GM19438 (cell line): ENCODE data around the gene FBLN1.

Experiments
- ATAC-seq: cut with Tn5 transposase; IDR thresholded peaks from one replicate; pipeline ENCODE4 v1.9.1; 2021; ENCODE audit warnings: low read depth; ENCODE audit not compliant: unreplicated experiment

The FBLN1 gene

GRCh38 chr22:45629469-45630089 lies 126.9 kb downstream of the FBLN1 start:
- ATAC-seq, result no peak

DNA sequence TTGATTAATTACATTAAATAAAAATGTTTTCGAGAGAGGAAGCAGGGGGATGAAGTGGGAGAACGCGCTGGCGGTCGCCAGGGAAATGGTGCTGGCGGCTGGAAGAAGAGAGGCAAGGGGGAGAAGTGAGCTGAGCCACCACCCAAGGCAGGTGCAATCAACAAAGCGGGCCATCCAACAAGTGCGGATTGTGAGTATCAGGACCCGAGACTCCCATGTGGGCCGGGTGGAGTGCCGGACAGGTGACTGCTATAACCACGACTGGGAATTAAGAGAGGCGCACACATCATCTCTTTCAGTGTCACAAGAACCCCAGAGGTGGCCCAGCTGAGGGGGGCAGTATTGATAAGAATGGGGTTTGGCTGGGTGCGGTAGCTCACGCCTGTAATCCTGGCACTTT lies 127.8 kb downstream of the FBLN1 start:
- no peak for ATAC-seq

DNA sequence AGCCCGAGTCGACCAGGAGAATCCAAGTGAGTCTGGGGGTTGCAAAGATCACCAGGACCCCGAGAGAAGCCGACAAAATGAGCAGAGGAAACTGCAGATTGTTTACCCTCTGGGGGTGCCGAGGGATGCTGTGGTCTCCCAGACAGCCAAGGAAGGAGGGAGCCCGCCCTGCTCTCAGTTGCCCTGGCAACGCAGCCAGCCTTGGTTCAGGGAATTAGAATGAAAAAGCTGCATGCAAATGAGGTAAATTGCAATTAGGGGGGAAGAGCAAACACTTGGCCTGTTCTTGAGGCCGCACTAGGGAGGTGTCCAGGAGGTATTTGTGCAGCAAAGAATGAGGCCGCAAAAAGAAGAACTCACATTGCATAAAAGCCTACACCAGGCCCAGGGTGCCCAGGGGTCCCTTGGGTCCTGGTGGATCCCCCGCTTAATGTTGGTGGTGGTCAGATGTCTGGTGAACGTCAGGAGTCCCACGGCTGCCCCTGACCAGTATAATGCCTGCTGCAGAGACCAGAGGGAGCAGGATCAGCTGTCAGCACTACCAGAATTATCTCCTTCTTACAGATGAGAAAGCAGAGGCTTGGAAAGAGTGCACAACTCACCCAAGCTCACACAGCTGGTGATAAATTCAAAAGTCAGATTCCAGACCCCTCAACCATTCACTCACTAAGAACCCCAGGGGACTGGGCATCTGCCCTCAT lies 128.6 kb downstream of the FBLN1 start:
- no peak for ATAC-seq

- ATAC-seq, result no peak
Observed at GRCh38 chr22:45631841-45632238, 129.2 kb downstream of the FBLN1 start.

DNA sequence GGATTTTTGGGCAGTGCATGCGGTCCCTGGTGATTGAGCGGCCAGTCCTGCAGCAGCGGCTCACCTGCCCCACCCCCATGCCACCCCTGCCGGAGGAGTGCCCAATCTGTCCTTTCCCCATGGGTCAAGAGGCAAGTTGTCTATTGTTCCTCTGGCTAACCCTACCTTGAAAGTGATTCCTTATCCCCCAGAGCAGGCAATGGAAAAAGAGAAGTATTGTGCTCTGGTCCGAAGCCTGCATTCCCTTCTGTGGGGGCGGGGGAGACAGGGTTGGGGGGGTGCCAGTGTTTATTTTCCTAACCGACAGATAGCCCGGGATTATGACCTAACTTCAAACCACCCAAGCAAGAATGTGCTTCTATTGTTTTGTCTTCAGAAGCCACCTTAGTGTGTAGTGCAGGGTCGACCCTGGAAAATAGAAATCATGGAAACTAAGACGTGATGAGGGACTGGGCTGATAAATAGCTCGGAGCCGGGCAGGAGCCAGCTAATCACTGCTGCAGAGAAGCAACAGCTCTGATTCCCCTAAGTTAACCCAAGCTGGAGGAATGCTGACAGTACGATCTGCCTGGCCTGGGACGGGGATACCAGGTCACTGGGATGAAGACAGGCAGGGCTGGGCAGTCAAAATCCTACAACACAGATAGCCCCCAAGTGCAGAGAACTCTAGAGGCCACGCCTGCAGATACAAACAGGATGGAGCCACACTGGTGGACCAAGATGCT lies 130.3 kb downstream of the FBLN1 start:
- no peak for ATAC-seq

DNA sequence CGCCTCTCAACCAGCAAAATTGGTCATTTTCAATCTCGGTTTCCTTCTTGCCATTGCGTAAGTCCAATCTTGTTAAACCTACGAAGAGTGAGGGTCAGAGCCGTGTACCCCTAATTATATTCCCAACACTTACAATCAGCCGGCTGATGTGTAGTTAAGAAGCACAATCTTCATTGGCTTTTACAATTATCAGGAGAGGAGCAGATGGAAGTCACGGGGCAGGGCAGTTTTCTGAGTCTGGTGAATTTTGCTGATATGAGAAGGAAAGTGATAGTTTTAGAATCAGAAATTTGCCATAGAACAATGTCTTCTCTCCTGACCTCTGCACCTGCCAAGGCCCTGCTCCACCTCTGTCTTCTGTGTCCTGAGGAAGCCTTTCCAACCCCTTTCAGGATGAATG lies 134.0 kb downstream of the FBLN1 start:
- no peak for ATAC-seq

- ATAC-seq, result no peak
Observed at GRCh38 chr22:45638197-45638596, 135.5 kb downstream of the FBLN1 start.

DNA sequence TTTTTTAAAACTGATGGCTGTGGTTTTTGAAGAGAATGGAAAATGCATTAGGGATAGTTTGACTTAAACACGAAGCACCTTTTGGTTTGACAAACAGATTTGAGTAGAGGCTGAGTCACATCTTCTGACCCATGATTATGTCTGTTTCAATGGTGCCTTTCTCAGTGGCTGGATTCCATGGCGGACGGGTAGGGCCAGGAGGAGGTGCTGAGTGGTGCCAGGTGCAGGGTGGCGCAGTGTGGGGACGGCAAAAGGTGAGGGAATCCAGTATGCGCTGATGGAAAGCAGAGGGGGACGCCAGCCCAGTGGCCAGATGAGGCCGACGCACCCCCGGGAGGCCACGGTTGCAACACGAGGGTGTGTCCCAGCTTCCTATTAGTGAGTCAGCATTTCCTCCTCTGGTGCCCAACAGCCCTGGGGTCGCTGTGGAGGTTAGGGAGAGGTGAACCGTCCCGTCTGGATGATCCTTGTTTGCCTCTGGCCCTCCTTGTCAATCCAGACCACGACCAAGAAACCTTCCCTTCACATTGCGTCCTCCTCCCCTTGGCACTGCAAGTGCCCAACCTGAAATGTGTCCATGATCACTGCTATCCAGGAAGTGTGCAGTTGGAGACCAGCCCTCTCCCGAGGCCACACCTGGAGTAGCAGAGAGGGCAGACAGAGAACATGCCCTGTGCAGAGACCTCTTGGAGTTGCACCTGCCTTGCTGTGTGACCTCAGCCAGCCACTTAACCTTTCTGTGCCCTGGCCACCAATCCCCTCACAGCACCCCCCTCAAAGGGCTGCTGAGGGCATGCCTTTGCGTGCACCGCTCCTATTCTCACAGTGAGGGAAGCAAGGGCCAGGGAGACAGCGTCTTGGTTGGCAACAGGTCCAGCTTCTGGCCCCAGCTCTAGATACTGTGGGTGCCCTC lies 136.4 kb downstream of the FBLN1 start:
- no peak for ATAC-seq

GRCh38 chr22:45639747-45640102 lies 137.0 kb downstream of the FBLN1 start:
- ATAC-seq, result no peak

- ATAC-seq, result no peak
Observed at GRCh38 chr22:45640291-45640940, 137.7 kb downstream of the FBLN1 start.

DNA sequence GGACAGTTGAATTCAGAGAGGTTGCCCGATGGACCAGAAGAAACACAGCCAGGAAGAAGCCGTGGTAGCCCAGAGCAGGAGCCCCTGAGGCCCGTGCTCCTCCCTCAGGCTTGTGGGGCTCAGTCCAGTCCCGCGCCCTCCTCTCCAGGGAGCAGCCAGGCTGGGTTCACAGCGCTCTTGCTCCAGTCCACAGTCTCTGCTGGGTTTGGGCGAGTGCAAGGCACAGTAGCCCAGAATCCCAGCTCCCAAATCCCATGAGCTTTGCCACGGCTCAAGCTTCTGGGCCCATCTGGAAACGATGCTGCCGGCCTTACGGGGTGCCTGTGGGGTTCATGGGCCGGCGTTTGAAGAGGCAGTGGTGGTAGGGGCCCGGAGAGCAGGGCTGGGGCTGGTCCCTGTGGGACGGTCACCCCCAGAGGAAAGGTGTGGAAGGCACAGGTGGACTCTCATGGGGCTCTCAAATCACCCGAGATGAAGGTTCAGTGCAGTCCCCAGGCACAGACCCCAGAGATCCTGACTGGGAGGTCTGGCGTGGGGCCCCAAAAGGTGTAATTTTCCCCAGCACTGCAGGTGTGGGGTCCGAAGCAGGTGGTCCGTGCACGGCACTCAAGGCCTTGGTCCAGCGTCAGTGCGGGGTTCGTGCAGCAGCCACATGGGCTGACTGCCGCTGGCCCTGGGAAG lies 138.4 kb downstream of the FBLN1 start:
- ATAC-seq, result no peak

DNA sequence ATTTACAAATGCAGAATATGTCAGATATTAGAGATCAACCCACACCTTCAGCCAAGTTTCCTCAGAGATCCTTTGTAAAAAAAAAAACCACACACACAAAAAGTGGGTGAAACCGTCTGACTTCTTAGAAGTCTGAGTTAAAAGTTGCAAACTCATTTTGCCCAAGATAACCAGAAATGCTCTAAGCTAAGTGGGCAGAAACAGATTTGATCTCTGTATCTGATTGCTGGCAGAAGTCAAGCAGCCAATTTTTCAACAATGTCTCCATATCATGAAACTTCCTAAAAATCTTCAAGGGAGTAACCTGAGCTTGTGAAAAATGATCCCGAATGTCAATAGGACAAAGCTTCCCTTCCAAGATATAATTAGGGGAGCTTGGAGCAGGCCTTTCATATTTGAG lies 140.3 kb downstream of the FBLN1 start:
- ATAC-seq, result no peak

DNA sequence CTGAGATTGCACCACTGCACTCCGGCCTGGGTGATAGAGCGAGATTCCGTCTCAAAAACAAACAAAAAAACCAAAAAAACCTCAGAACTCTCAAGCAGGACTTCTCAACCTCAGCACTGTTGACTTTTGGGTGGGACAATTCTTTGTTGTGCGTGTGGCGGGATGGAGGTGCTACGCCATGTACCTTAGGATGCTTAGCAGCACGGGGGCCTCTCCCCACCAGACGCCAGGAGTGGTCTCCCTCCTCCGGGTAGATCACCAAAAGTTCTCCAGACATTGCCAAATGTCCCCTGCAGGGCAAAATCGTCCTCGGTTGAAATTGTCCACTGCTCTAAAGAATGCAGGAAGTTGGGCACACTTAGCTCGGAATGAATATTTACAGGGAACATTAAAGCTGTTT lies 142.0 kb downstream of the FBLN1 start:
- ATAC-seq, result no peak

DNA sequence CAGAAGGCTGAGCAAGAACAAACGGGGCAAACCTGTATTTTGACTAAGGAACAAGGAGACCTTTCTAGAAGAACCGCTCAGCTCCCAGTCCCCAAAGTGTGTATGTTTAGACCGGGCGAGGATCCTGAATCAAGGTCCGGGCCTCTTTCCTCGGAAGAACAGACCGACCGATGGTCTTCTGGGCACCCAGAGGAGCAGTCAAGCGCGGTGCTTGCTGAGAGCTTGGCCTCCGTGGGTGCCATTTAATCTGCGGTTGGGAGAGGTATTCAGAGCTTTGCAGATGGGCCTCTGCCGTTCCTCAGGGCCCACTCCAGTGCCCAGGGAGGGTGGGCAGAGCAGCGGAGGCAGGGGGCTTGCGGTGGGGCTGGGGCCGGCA lies 142.5 kb downstream of the FBLN1 start:
- no peak for ATAC-seq

DNA sequence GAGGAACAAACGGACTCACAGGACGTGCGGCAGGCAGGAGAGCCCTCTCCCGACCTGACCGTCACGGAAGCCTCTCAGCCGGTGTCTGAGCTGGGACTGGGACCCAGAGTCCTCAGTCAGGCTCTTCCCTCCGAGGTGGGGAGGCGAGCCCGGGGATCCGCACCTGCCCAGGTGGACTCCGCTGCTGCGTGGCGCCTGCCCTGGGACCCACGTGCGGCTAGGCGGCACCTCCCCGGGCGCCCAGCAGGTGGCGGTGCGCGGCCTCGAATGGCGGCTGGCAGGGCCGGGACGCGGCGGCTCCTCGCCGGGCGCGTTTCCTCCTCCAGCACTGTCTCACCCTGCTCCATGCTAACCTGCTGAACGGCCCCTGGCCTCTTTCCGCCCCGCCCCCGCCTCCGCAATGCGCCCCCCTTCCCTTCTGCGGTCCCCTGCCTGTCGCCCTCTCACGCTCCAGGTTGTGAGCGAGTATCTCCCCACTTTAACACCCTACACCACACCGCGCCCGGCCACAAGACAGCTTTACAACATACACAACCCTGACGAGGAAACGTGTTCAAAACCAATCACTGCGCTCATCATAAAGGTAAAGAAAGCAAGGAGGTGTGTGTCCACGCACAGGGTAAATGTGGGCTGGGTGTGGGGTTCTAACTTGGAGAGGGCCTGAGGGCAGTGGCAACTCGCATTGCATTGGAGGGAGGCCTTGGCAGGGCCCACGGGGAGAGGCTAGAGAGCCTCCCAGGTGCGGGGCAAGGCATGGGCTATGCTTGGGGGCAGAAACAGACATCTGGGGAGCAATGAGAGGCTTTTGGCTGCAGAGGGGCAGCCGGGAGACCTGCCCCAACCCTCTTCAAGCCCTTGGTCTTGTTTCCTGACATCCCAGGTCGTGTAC lies 143.1 kb downstream of the FBLN1 start:
- no peak for ATAC-seq

- ATAC-seq, result no peak
Observed at GRCh38 chr22:45647532-45648225, 145.0 kb downstream of the FBLN1 start.

DNA sequence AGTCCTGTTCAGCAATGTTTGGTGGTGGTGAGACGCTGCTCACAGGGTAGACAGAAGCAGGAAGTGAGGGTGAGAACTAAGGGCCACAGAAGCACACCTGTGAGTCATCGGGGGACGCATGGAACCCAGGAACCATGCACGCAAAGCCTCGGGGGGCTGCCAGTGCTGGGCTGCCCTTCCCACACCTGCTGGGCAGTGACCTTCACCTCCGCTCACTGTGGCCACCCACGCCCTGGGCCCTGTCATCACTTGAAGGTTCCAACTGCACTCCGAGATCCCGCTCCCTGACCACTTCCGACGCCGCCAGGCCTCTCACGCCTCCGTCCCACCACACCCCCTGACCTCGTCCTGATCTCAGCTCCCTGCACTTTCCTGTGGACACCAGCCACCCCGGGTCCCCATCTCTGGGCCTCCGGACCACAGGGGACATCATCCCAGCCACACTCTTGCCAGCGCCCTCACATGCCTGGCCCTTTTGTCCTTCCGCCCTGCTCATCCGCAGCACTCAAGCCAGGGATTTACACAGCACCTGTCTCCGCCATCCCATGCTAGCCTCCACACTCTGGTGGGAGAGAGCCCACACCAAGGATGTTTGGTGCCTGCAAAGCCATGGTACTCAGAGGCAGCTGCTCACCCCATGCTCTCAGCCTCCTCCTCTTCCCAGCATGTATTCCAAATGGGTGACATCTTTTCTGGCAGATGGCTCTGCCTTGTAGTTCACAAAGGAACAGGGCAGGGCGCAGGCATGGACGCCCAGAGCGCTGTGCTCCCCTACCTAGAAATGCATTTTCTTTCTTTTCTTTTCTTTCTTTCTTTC lies 145.8 kb downstream of the FBLN1 start:
- ATAC-seq, result no peak

- ATAC-seq, result no peak
Observed at GRCh38 chr22:45649809-45650208, 147.1 kb downstream of the FBLN1 start.
